ENCODE measurements around the gene UBTF. TPM values are rescaled to one million over a fixed set of nuclear protein-coding genes. Genes with fewer than 3 reads are reported as not detected.

UBTF gene
- total and polyA plus RNA-seq, 9 of the 15 experiments (the other 6 are each of a cell fraction or from before 2014, with no cell fraction given) = 1.2 to 113 (median 83.6) TPM

DNA sequence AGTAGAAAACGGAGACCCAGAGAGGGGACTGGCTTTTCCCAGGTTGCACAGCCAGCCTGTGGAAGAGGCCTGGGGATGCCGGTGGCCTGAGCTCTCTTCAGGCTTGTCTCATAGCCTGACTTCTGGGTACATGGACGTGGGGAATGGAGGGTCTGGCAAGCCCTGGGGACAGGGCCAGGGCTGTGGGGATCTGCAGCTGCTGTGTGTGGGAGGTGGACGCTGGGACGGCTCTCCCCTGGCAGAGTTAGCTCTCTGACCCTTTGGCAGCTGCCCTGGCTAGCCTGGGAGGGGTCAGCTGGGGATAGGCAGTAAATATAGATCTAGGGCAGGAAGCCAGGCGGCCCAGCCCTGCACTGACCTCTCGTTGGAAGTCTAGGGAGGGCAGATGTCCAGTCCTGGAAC, 28.0 kb upstream of the UBTF start:
- Histone ChIP-seq H3K4me3 (no peak overlapping the region), H3K9me3 (replicated peaks; ENCODE audit: control insufficient read depth, insufficient read depth, low read depth, low read length) (no peaks in the 10 kb centered on the region), H2AFZ (ENCODE audit: low read depth, low read length) (no peak overlapping the region), H3K27ac (ENCODE audit: extremely low read depth, low read depth, low read length) (no peak overlapping the region), H3K36me3 (ENCODE audit: control insufficient read depth, insufficient read depth, low read length) (no peaks in the 10 kb centered on the region), H3K4me1 (replicated peaks in 1 of 2; ENCODE audit: control insufficient read depth in 2 of 2, insufficient read depth in 2 of 2, low read length in 2 of 2) (peaks cover 25 to 38% of the 10 kb centered on the region in 2 experiments; a peak in 4 of 5 replicates), H3K27me3 (ENCODE audit: control insufficient read depth in 2 of 2, insufficient read depth in 2 of 2, low read length in 2 of 2) (peaks cover 0 to 2% of the 10 kb centered on the region in 2 experiments; a peak in 1 of 5 replicates), H3K4me2 (ENCODE audit: insufficient read depth, low read length) (no peak overlapping the region), H3K9ac (ENCODE audit: insufficient read depth in 1 of 2, low read depth in 2 of 2, low read length in 2 of 2) (peak overlapping the region in 1 of 2 experiments; percentile 53; a peak in 2 of 4 replicates), H3K9me1 (ENCODE audit: control insufficient read depth, insufficient read depth, low read length) (no peaks in the 10 kb centered on the region), H4K20me1 (replicated peaks; ENCODE audit: control insufficient read depth, insufficient read depth, low read length) (peaks cover 4% of the 10 kb centered on the region; the same call in 1 of the 2 replicates), H3K79me2 (ENCODE audit: control insufficient read depth, insufficient read depth, low read length) (no peaks in the 10 kb centered on the region)
- TF ChIP-seq NR2C2 (CRISPR knock-in tag; IDR thresholded peaks at IDR 0.05) (no peak), NR2C2 (tag; IDR thresholded peaks at IDR 0.05) (no peak), NFIC (IDR thresholded peaks at IDR 0.05) (0 out of 2 replicates have a peak, but pooled peaks have one; percentile 9), ZNF436 (CRISPR knock-in tag; IDR thresholded peaks at IDR 0.05) (no peak), NCOR1 (IDR thresholded peaks at IDR 0.05) (0 out of 2 replicates have a peak, but pooled peaks have one; percentile 12), ZFP36 (IDR thresholded peaks at IDR 0.05; ENCODE audit: low read depth, low read length, partially characterized antibody) (peak; percentile 37), SAP30 (IDR thresholded peaks at IDR 0.05; ENCODE audit: borderline replicate concordance, insufficient read depth, low read depth, low read length, poor library complexity, severe bottlenecking) (no peak), ZNF3 (CRISPR knock-in tag; IDR thresholded peaks at IDR 0.05) (no peak)
- TF ChIP-seq, protein P1, sequence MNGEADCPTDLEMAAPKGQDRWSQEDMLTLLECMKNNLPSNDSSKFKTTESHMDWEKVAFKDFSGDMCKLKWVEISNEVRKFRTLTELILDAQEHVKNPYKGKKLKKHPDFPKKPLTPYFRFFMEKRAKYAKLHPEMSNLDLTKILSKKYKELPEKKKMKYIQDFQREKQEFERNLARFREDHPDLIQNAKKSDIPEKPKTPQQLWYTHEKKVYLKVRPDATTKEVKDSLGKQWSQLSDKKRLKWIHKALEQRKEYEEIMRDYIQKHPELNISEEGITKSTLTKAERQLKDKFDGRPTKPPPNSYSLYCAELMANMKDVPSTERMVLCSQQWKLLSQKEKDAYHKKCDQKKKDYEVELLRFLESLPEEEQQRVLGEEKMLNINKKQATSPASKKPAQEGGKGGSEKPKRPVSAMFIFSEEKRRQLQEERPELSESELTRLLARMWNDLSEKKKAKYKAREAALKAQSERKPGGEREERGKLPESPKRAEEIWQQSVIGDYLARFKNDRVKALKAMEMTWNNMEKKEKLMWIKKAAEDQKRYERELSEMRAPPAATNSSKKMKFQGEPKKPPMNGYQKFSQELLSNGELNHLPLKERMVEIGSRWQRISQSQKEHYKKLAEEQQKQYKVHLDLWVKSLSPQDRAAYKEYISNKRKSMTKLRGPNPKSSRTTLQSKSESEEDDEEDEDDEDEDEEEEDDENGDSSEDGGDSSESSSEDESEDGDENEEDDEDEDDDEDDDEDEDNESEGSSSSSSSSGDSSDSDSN (IDR thresholded peaks at IDR 0.05; ENCODE audit: borderline replicate concordance in 1 of 2, low read depth in 2 of 2, low read length in 2 of 2) = no peak
- TF ChIP-seq, protein P2, sequence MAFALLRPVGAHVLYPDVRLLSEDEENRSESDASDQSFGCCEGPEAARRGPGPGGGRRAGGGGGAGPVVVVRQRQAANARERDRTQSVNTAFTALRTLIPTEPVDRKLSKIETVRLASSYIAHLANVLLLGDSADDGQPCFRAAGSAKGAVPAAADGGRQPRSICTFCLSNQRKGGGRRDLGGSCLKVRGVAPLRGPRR (CRISPR knock-in tag; IDR thresholded peaks at IDR 0.05) = no peak
- in situ Hi-C loops (cut with MboI) (no loop called here), intact Hi-C loops (cut with micrococcal nuclease) (loop anchor here (2.0 kb wide), 1 partner anchor 27 kb away; no protein-coding TSS in a partner anchor)
- FAIRE-seq (no peak), ATAC-seq (no peak; the same call in 1 of the 3 replicates), DNase-seq (ENCODE audit: extremely low read depth in 1 of 4, low spot score in 3 of 4) (no peak)
- BruUV-seq (replicated peaks) = no TSS peak
- WGBS (ENCODE audit: insufficient coverage, low coverage, missing lambda C conversion rate) = 27% methylated on average over 7 of the region's 7 CpGs
- CTCF ChIA-PET (ENCODE audit: low intra/inter-chr PET ratio) = no interaction called here
- POLR2A ChIA-PET = interaction anchor here (0.6 to 2.7 kb wide), 4 partner anchors 12 to 289 kb away, joined by 3 to 8 read pairs (median 4); no protein-coding TSS in a partner anchor

All from K562 (cell line).